DOHH2 (cell line): Measurements from ENCODE around the gene USH2A.

Source experiments
- H3F3A ChIP-seq: fragments of 200-600 bp; sonication (generic), shearing (Covaris generic); 2 replicates; pipeline ENCODE4 v1.6.0; 2016; ENCODE audit warnings: antibody characterized with exemption, mild to moderate bottlenecking; ENCODE audit not compliant: control insufficient read depth, insufficient read depth
- H3K27ac ChIP-seq: fragments of 200-600 bp; sonication (generic); 2 replicates; pipeline ENCODE4 v1.5.1; 2014; ENCODE audit warnings: low read depth, mild to moderate bottlenecking, low read length, moderate library complexity
- H3K27me3 ChIP-seq: fragments of 200-600 bp; sonication (generic); 2 replicates; pipeline ENCODE4 v1.6.1; 2014; ENCODE audit warnings: mild to moderate bottlenecking, low read length, mixed read lengths; ENCODE audit not compliant: control insufficient read depth
- H3K36me3 ChIP-seq: fragments of 200-600 bp; sonication (generic); 2 replicates; pipeline ENCODE4 v1.6.1; 2014; ENCODE audit warnings: mild to moderate bottlenecking, low read length, moderate library complexity, mixed read lengths; ENCODE audit not compliant: control insufficient read depth
- H3K4me1 ChIP-seq: fragments of 200-600 bp; sonication (generic); 2 replicates; pipeline ENCODE4 v1.6.1; 2014; ENCODE audit warnings: mild to moderate bottlenecking, low read length, mixed read lengths; ENCODE audit not compliant: control insufficient read depth
- H3K4me2 ChIP-seq: fragments of 200-600 bp; sonication (generic); 2 replicates; pipeline ENCODE4 v1.6.0; 2014; ENCODE audit warnings: mild to moderate bottlenecking, low read length, moderate library complexity
- H3K4me3 ChIP-seq: fragments of 200-600 bp; sonication (generic); 2 replicates; pipeline ENCODE4 v1.5.1; 2014; ENCODE audit warnings: mild to moderate bottlenecking, low read length, mixed read lengths
- H3K79me2 ChIP-seq: fragments of 200-600 bp; sonication (generic); 2 replicates; pipeline ENCODE4 v1.6.1; 2014; ENCODE audit warnings: mild to moderate bottlenecking, low read length, mixed read lengths; ENCODE audit not compliant: control insufficient read depth
- H3K9me2 ChIP-seq: fragments of 200-600 bp; sonication (generic); replicated peaks from 2 replicates; pipeline ENCODE4 v1.6.1; 2014; ENCODE audit warnings: mild to moderate bottlenecking, low read length, mixed read lengths; ENCODE audit not compliant: control insufficient read depth
- H3K9me3 ChIP-seq: fragments of 200-600 bp; sonication (generic); 2 replicates; pipeline ENCODE4 v1.6.1; 2014; ENCODE audit warnings: antibody characterized with exemption, low read length, mixed read lengths; ENCODE audit not compliant: control insufficient read depth, insufficient read depth
- H4K20me1 ChIP-seq: fragments of 200-600 bp; sonication (generic); 2 replicates; pipeline ENCODE4 v1.6.0; 2014; ENCODE audit warnings: low read depth, mild to moderate bottlenecking, antibody characterized with exemption, low read length, moderate library complexity; ENCODE audit not compliant: control insufficient read depth, insufficient read depth
- CTCF ChIP-seq: fragments of 200-600 bp; sonication (generic); IDR thresholded peaks from one replicate; pipeline ENCODE4 v1.5.1; 2014; ENCODE audit warnings: antibody characterized with exemption, mild to moderate bottlenecking, low read depth, low read length; ENCODE audit not compliant: poor library complexity, severe bottlenecking
- EZH2phosphoT487 ChIP-seq: fragments of 200-600 bp; sonication (generic); IDR thresholded peaks from 2 replicates; pipeline ENCODE4 v1.6.1; 2017; ENCODE audit warnings: borderline replicate concordance, mild to moderate bottlenecking, antibody characterized with exemption, low read length, moderate library complexity, mixed read lengths

The USH2A gene

GRCh38 chr1:216434232-216434631 is 11.0 kb upstream of the USH2A start:
- no peaks in the 10 kb centered on the region for H3F3A ChIP-seq
- H3K4me3 ChIP-seq, result no peak overlapping the region
- no peaks in the 10 kb centered on the region for H3K4me1 ChIP-seq
- H3K4me2 ChIP-seq, result no peak overlapping the region
- H3K9me3 ChIP-seq, result no peaks in the 10 kb centered on the region
- H4K20me1 ChIP-seq, result no peaks in the 10 kb centered on the region
- no peak overlapping the region for H3K27ac ChIP-seq
- no peaks in the 10 kb centered on the region for H3K9me2 ChIP-seq
- no peaks in the 10 kb centered on the region for H3K79me2 ChIP-seq
- H3K36me3 ChIP-seq, result no peaks in the 10 kb centered on the region
- TF ChIP-seq CTCF (no peak), EZH2phosphoT487 (no peak)
- no peaks in the 10 kb centered on the region for H3K27me3 ChIP-seq

- Histone ChIP-seq H3K4me2 (no peak overlapping the region), H4K20me1 (no peaks in the 10 kb centered on the region), H3F3A (no peaks in the 10 kb centered on the region), H3K4me1 (no peaks in the 10 kb centered on the region), H3K36me3 (no peaks in the 10 kb centered on the region), H3K79me2 (no peaks in the 10 kb centered on the region), H3K9me3 (no peaks in the 10 kb centered on the region), H3K4me3 (no peak overlapping the region), H3K27me3 (no peaks in the 10 kb centered on the region), H3K27ac (no peak overlapping the region), H3K9me2 (no peaks in the 10 kb centered on the region)
- TF ChIP-seq EZH2phosphoT487 (no peak), CTCF (no peak)
Observed at GRCh38 chr1:216433175-216433574, 9.9 kb upstream of the USH2A start.

- H3K4me1 ChIP-seq, result no peaks in the 10 kb centered on the region
- no peaks in the 10 kb centered on the region for H4K20me1 ChIP-seq
- H3K27me3 ChIP-seq, result no peaks in the 10 kb centered on the region
- no peaks in the 10 kb centered on the region for H3K9me2 ChIP-seq
- no peak overlapping the region for H3K27ac ChIP-seq
- no peaks in the 10 kb centered on the region for H3F3A ChIP-seq
- no peaks in the 10 kb centered on the region for H3K9me3 ChIP-seq
- H3K36me3 ChIP-seq, result no peaks in the 10 kb centered on the region
- H3K4me2 ChIP-seq, result no peak overlapping the region
- no peak overlapping the region for H3K4me3 ChIP-seq
- H3K79me2 ChIP-seq, result no peaks in the 10 kb centered on the region
- TF ChIP-seq EZH2phosphoT487 (no peak), CTCF (no peak)
Observed at GRCh38 chr1:216430744-216431143, 7.5 kb upstream of the USH2A start.

- Histone ChIP-seq H3K9me2 (no peaks in the 10 kb centered on the region), H3K27me3 (no peaks in the 10 kb centered on the region), H3K36me3 (no peaks in the 10 kb centered on the region), H3K9me3 (no peaks in the 10 kb centered on the region), H3K79me2 (no peaks in the 10 kb centered on the region), H3F3A (no peaks in the 10 kb centered on the region), H3K27ac (no peak overlapping the region), H3K4me3 (no peak overlapping the region), H3K4me2 (no peak overlapping the region), H3K4me1 (no peaks in the 10 kb centered on the region), H4K20me1 (no peaks in the 10 kb centered on the region)
- no peak for TF ChIP-seq EZH2phosphoT487
- no peak for TF ChIP-seq CTCF
Observed at GRCh38 chr1:216425577-216425976, 2.3 kb upstream of the USH2A start.
